GM21737 (cell line): ENCODE measurements around the gene UBE2L6.
"Not testable (repeated sequence)": the region's sequence is repeated elsewhere in the genome, so short reads cannot be mapped to it uniquely, and the experiment has no call there.

Experiments
- ATAC-seq: cut with Tn5 transposase; IDR thresholded peaks from one replicate; pipeline ENCODE4 v1.9.1; 2021; ENCODE audit warnings: mild to moderate bottlenecking, moderate library complexity; ENCODE audit not compliant: unreplicated experiment

The UBE2L6 gene

GRCh38 chr11:57568330-57568766, 876 bp upstream of the UBE2L6 start:
- ATAC-seq = peak; percentile 1

GRCh38 chr11:57566905-57567514, 462 bp downstream of the UBE2L6 start:
- no peak for ATAC-seq

- ATAC-seq = peak; percentile 62
Observed at GRCh38 chr11:57566005-57566904, 1.2 kb downstream of the UBE2L6 start.

- ATAC-seq = no peak
Observed at GRCh38 chr11:57562596-57562995, 4.9 kb downstream of the UBE2L6 start.

- no peak for ATAC-seq
Observed at GRCh38 chr11:57560146-57560545, 7.3 kb downstream of the UBE2L6 start.

- ATAC-seq = no peak
Observed at GRCh38 chr11:57556041-57556440, 11.4 kb downstream of the UBE2L6 start.

GRCh38 chr11:57555393-57555792, 12.1 kb downstream of the UBE2L6 start:
- ATAC-seq = no peak

GRCh38 chr11:57552479-57552878, 15.0 kb downstream of the UBE2L6 start:
- ATAC-seq = no peak

- no peak for ATAC-seq
Observed at GRCh38 chr11:57551941-57552340, 15.5 kb downstream of the UBE2L6 start.

GRCh38 chr11:57549983-57550382, 17.5 kb downstream of the UBE2L6 start:
- ATAC-seq = no peak

GRCh38 chr11:57547854-57548377, 19.6 kb downstream of the UBE2L6 start:
- ATAC-seq = peak; percentile 87

GRCh38 chr11:57546869-57547475, 20.5 kb downstream of the UBE2L6 start:
- ATAC-seq = peak; percentile 40

GRCh38 chr11:57546451-57546850, 21.0 kb downstream of the UBE2L6 start:
- ATAC-seq = no peak

- ATAC-seq = no peak
Observed at GRCh38 chr11:57545883-57546282, 21.6 kb downstream of the UBE2L6 start.

GRCh38 chr11:57544566-57544965, 22.9 kb downstream of the UBE2L6 start:
- ATAC-seq = no peak

- ATAC-seq = no peak
Observed at GRCh38 chr11:57543593-57543992, 23.9 kb downstream of the UBE2L6 start.

- no peak for ATAC-seq
Observed at GRCh38 chr11:57542582-57542981, 24.9 kb downstream of the UBE2L6 start.

GRCh38 chr11:57541169-57541568, 26.3 kb downstream of the UBE2L6 start:
- ATAC-seq = no peak

- ATAC-seq = no peak
Observed at GRCh38 chr11:57539342-57539741, 28.1 kb downstream of the UBE2L6 start.

- ATAC-seq = no peak
Observed at GRCh38 chr11:57536947-57537619, 30.4 kb downstream of the UBE2L6 start, which contains the start of gene SMTNL1. TSS of gene SMTNL1 (plus strand) at chr11:57537595. CDS start at chr11:57542643, 5,048 bp downstream.

- not testable (repeated sequence) for ATAC-seq
Observed at GRCh38 chr11:57534449-57534848, 33.0 kb downstream of the UBE2L6 start.
